DND-41 (cell line): ENCODE data around the gene ENTPD6.

Experiments
- EZH2 ChIP-seq: IDR thresholded peaks from 3 replicates; pipeline ENCODE4 v1.6.1; 2012; ENCODE audit warnings: borderline replicate concordance, low read depth, mild to moderate bottlenecking, moderate library complexity, low read length, inconsistent platforms; ENCODE audit not compliant: severe bottlenecking
- TF ChIP-seq, protein P1 (sequence below): IDR thresholded peaks from 2 replicates; pipeline ENCODE4 v1.5.1; 2012; ENCODE audit warnings: borderline replicate concordance, low read length, moderate library complexity, mild to moderate bottlenecking; ENCODE audit not compliant: poor library complexity, severe bottlenecking; ENCODE audit errors: extremely low read depth

DNA sequence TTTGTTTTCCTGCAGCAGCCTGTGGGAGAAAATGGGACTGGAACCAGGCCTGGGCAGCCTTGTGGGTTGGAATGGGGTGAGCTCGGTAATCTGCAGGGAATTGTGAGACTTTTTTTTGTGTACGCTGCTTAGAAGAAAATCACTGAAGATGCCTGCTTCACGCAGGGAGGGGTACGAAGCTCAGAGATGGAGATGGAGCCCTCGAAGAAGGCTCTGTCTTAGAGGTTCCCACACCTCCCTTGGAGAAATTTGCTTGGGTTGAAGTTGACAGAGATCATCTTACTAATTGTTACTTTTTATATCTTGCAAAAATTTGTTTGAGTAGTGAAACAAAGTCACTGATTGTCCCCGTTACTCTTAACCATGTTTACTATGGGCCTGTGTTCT, 53.3 kb downstream of the ENTPD6 start:
- TF ChIP-seq, protein P1, sequence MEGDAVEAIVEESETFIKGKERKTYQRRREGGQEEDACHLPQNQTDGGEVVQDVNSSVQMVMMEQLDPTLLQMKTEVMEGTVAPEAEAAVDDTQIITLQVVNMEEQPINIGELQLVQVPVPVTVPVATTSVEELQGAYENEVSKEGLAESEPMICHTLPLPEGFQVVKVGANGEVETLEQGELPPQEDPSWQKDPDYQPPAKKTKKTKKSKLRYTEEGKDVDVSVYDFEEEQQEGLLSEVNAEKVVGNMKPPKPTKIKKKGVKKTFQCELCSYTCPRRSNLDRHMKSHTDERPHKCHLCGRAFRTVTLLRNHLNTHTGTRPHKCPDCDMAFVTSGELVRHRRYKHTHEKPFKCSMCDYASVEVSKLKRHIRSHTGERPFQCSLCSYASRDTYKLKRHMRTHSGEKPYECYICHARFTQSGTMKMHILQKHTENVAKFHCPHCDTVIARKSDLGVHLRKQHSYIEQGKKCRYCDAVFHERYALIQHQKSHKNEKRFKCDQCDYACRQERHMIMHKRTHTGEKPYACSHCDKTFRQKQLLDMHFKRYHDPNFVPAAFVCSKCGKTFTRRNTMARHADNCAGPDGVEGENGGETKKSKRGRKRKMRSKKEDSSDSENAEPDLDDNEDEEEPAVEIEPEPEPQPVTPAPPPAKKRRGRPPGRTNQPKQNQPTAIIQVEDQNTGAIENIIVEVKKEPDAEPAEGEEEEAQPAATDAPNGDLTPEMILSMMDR = no peak
- TF ChIP-seq EZH2 = no peak
